GM23248 (cell line): Measurements from ENCODE around the gene ST7.

Experiments used
- EZH2 ChIP-seq: fragments of 200-600 bp; sonication (generic); IDR thresholded peaks from 2 replicates; pipeline ENCODE4 v1.6.1; 2018; ENCODE audit warnings: antibody characterized with exemption, mild to moderate bottlenecking; ENCODE audit not compliant: insufficient read depth, poor library complexity, severe bottlenecking
- EZH2phosphoT487 ChIP-seq: fragments of 200-600 bp; sonication (generic); IDR thresholded peaks from 2 replicates; pipeline ENCODE4 v1.6.1; 2018; ENCODE audit warnings: antibody characterized with exemption, moderate library complexity, mild to moderate bottlenecking, low read depth; ENCODE audit not compliant: insufficient read depth

GRCh38 chr7:117043108-117043825 lies 90.0 kb downstream of the ST7 start:
- TF ChIP-seq EZH2phosphoT487 (no peak), EZH2 (no peak)
